PC-3 (cell line): ENCODE results near the gene MAGI1. TPM values are rescaled to one million over a fixed set of nuclear protein-coding genes. Genes with fewer than 3 reads are reported as not detected.

Experiments
- ATAC-seq: fragments of 200-7000 bp; cut with Tn5 transposase; 2 replicates; pipeline ENCODE4 v1.9.1; 2020; ENCODE audit warnings: mild to moderate bottlenecking, moderate library complexity
- BruUV-seq: library from RNA; stranded (reverse); fragments of 400-500 nt; replicated peaks from 2 replicates; lab custom pipeline; 2021; lab: Mats Ljungman, UMichigan
- CTCF ChIA-PET: fragments of 300-600 bp; sonication (Branson Sonifier 250); formaldehyde crosslinking; loops from one replicate; lab custom pipeline; 2022; ENCODE audit warnings: antibody characterized with exemption; lab: Charles Lee
- POLR2A ChIA-PET: fragments of 300-600 bp; sonication (Branson Sonifier 250); formaldehyde crosslinking; loops from one replicate; lab custom pipeline; 2022; ENCODE audit warnings: antibody characterized with exemption; ENCODE audit not compliant: unreplicated experiment; lab: Charles Lee
- DNase-seq: peaks from one replicate; pipeline ENCODE4 v3.0.0-alpha.2; 2015
- H2AFZ ChIP-seq: fragments of 300-600 bp; sonication (generic); 2 replicates; pipeline ENCODE4 v1.6.0; 2016; ENCODE audit warnings: antibody characterized with exemption, low read length
- H3F3A ChIP-seq: fragments of 300-600 bp; sonication (generic); one replicate; pipeline ENCODE4 v1.6.0; 2017; ENCODE audit warnings: antibody characterized with exemption, low read length, control low read depth, mild to moderate bottlenecking; ENCODE audit not compliant: unreplicated experiment
- H3K27ac ChIP-seq: fragments of 300-600 bp; sonication (generic); 2 replicates; pipeline ENCODE4 v1.5.1; 2016; ENCODE audit warnings: mild to moderate bottlenecking, low read length
- H3K27me3 ChIP-seq: fragments of 300-600 bp; sonication (generic); 2 replicates; pipeline ENCODE4 v1.6.1; 2016; ENCODE audit warnings: low read length, mixed read lengths
- H3K36me3 ChIP-seq: fragments of 300-600 bp; sonication (generic); 2 replicates; pipeline ENCODE4 v1.6.1; 2016; ENCODE audit warnings: low read depth, mixed run types, low read length, mixed read lengths
- H3K4me1 ChIP-seq: fragments of 300-600 bp; sonication (generic); 2 replicates; pipeline ENCODE4 v1.5.1; 2016; ENCODE audit warnings: low read length; ENCODE audit not compliant: insufficient read depth
- H3K4me2 ChIP-seq: fragments of 300-600 bp; sonication (generic); 2 replicates; pipeline ENCODE4 v1.6.0; 2016; ENCODE audit warnings: low read length
- H3K4me3 ChIP-seq: fragments of 300-600 bp; sonication (generic); 2 replicates; pipeline ENCODE4 v1.5.1; 2016; ENCODE audit warnings: mild to moderate bottlenecking, low read length, mixed read lengths
- H3K79me2 ChIP-seq: fragments of 300-600 bp; sonication (generic); 2 replicates; pipeline ENCODE4 v1.6.1; 2017; ENCODE audit warnings: low read length, mixed read lengths
- H3K9ac ChIP-seq: fragments of 300-600 bp; sonication (generic); 2 replicates; pipeline ENCODE4 v1.6.0; 2016; ENCODE audit warnings: mild to moderate bottlenecking, low read length
- H3K9me2 ChIP-seq: fragments of 300-600 bp; sonication (generic); replicated peaks from 2 replicates; pipeline ENCODE4 v1.6.1; 2016; ENCODE audit warnings: mixed run types, low read length, mixed read lengths
- H3K9me3 ChIP-seq: fragments of 300-600 bp; sonication (generic); 2 replicates; pipeline ENCODE4 v1.6.1; 2016; ENCODE audit warnings: low read length, mixed read lengths
- H4K20me1 ChIP-seq: fragments of 300-600 bp; sonication (generic); 2 replicates; pipeline ENCODE4 v1.6.1; 2016; ENCODE audit warnings: low read length, mixed read lengths
- CTCF ChIP-seq: fragments of 300-600 bp; sonication (generic); conservative IDR thresholded peaks from 2 replicates; pipeline ENCODE4 v1.5.1; 2017; ENCODE audit warnings: antibody characterized with exemption, low read depth, mild to moderate bottlenecking, low read length
- EZH2 ChIP-seq: fragments of 300-600 bp; sonication (generic); IDR thresholded peaks from one replicate; pipeline ENCODE4 v1.6.1; 2017; ENCODE audit warnings: antibody characterized with exemption, mild to moderate bottlenecking, low read length; ENCODE audit not compliant: unreplicated experiment
- EZH2phosphoT487 ChIP-seq: fragments of 300-600 bp; sonication (generic); IDR thresholded peaks from 2 replicates; pipeline ENCODE4 v1.6.1; 2018; ENCODE audit warnings: mild to moderate bottlenecking, antibody characterized with exemption, low read length, borderline replicate concordance
- intact Hi-C: fragments of 100-400 bp; cut with micrococcal nuclease; formaldehyde crosslinking; loops from 2 replicates; pipeline ENCODE4 v1.9.0; 2023
- total RNA-seq: library from RNA; depleted of rRNA; stranded (reverse); fragments of >200 nt; gene quantifications from 2 replicates; pipeline ENCODE4 v1.2.3, GENCODE V29; 2014

MAGI1 gene
- total RNA-seq, 1 experiment from 2014 or later, result 8.9 TPM

DNA sequence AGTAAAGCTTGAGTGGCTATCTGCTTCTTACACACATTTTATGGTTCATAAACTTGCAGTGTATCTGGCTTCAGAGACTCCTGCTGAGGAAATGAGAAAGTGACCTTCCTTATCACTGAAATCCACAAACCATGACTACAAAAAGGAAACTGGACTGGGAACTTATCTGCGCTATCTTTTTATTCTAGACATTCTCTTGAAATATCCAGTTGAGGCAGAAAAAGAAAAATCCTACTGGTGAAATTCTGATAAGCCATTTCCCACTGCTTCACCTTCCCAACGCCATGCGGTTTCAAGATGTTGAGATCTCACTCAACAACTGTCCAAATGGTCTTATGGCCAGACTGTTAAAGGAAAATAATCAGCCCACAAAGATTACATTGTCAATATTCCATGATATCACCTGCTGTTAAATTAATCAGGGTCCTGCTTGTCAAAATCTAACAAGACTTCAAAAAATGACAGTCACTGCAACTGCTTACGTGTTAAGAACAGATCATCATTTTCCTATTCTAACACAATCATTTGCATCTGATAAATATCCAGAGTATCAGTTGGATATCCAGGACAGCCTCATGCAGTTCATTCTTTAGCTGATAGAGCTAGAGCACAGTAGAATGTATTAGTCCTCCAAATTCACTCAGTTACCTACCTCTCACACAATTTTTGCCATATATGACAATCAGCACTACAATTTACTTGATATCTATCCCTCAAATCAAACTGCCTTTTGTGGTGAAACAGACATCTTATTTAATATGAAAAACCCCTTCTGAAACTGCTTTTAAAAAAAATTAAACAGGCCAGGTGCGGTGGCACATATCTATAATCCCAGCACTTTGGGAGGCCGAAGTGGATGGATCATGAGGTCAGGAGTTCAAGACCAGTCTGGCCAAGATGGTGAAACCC, 538.1 kb downstream of the MAGI1 start:
- DNase-seq (no peak), ATAC-seq (no peak)
- CTCF ChIA-PET, result no interaction called here
- H3K36me3 ChIP-seq, result no peaks in the 10 kb centered on the region
- no peaks in the 10 kb centered on the region for H3K9me2 ChIP-seq
- BruUV-seq, result no TSS peak
- H4K20me1 ChIP-seq, result no peaks in the 10 kb centered on the region
- no peaks in the 10 kb centered on the region for H3F3A ChIP-seq
- POLR2A ChIA-PET, result no interaction called here
- no peak overlapping the region for H2AFZ ChIP-seq
- H3K27ac ChIP-seq, result no peak overlapping the region
- H3K4me1 ChIP-seq, result no peaks in the 10 kb centered on the region
- H3K9me3 ChIP-seq, result no peaks in the 10 kb centered on the region
- H3K9ac ChIP-seq, result no peak overlapping the region
- H3K4me2 ChIP-seq, result no peak overlapping the region
- H3K79me2 ChIP-seq, result no peaks in the 10 kb centered on the region
- no peak for TF ChIP-seq EZH2
- no peak for TF ChIP-seq EZH2phosphoT487
- TF ChIP-seq CTCF, result no peak
- intact Hi-C loops, result no loop called here
- no peak overlapping the region for H3K4me3 ChIP-seq
- H3K27me3 ChIP-seq, result no peaks in the 10 kb centered on the region

DNA sequence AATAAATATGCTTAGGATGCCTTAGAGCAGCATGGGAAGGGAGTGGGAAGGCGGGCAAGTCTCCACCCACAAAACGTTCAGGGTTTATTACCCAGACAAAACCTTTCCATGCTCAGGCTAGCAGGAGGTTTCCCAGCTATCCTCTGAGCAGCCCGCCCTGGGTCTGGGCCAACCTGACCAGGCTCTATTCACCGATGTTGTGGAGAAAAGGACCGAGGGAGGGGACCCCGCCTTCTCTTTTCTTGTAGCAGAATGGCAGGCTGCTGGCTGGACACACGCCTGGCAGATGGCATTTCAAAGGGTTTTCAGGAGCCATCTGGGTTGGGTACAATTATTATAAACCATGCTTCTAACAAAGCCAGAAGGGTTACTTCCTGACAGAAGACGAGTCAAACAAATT, 540.9 kb downstream of the MAGI1 start:
- ATAC-seq (no peak), DNase-seq (no peak)
- Histone ChIP-seq H3K79me2 (no peaks in the 10 kb centered on the region), H3F3A (no peaks in the 10 kb centered on the region), H4K20me1 (no peaks in the 10 kb centered on the region), H3K27ac (no peak overlapping the region), H3K27me3 (no peaks in the 10 kb centered on the region), H3K4me1 (no peaks in the 10 kb centered on the region), H3K36me3 (no peaks in the 10 kb centered on the region), H2AFZ (no peak overlapping the region), H3K9ac (no peak overlapping the region), H3K9me3 (no peaks in the 10 kb centered on the region), H3K4me3 (no peak overlapping the region), H3K9me2 (no peaks in the 10 kb centered on the region), H3K4me2 (no peak overlapping the region)
- TF ChIP-seq CTCF (no peak), EZH2 (no peak), EZH2phosphoT487 (no peak)
- ChIA-PET CTCF (no interaction called here), POLR2A (no interaction called here)
- no TSS peak for BruUV-seq
- intact Hi-C loops, result no loop called here

GRCh38 chr3:65497236-65497635, 541.5 kb downstream of the MAGI1 start:
- intact Hi-C loops, result no loop called here
- BruUV-seq, result no TSS peak
- Histone ChIP-seq H3K79me2 (no peaks in the 10 kb centered on the region), H3K36me3 (no peaks in the 10 kb centered on the region), H3K4me3 (no peak overlapping the region), H2AFZ (no peak overlapping the region), H3K9me3 (no peaks in the 10 kb centered on the region), H3K4me1 (no peaks in the 10 kb centered on the region), H3K9ac (no peak overlapping the region), H3K9me2 (no peaks in the 10 kb centered on the region), H3F3A (no peaks in the 10 kb centered on the region), H3K27ac (no peak overlapping the region), H4K20me1 (no peaks in the 10 kb centered on the region), H3K27me3 (no peaks in the 10 kb centered on the region), H3K4me2 (no peak overlapping the region)
- ATAC-seq (no peak), DNase-seq (no peak)
- TF ChIP-seq CTCF, result no peak
- no peak for TF ChIP-seq EZH2
- TF ChIP-seq EZH2phosphoT487, result no peak
- ChIA-PET CTCF (no interaction called here), POLR2A (no interaction called here)
